DMS153 (cell line): ENCODE results near the gene WFIKKN1.
A peak's percentile ranks its signal among the peaks of the same experiment; 100 is the strongest.

Experiments used
- DNase-seq: peaks from one replicate; lab custom pipeline; 2025; lab: John Stamatoyannopoulos, UW

WFIKKN1 gene

DNA sequence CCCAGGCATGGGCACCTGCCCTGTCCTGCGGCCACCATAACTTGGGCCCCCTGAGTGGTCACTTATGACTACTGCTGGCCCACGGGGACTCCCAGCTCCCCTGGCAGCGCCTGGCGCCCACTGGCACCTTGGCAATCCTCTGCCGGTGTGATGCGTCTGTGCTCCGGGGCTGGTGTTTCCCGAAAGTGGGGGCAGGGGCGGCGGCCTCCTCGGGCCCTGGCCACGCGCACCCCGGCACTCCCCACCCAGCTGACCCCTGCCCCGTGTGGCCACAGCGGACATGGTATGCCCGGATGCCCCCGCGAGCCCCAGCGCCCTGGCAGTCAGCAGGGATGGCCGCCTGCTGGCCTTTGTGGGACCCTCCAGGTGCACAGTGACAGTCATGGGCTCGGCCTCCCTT lies 26.7 kb downstream of the WFIKKN1 start:
- no peak for DNase-seq

- no peak for DNase-seq
Measured at GRCh38 chr16:658679-659571, 28.1 kb downstream of the WFIKKN1 start.

GRCh38 chr16:659618-660017 lies 28.8 kb downstream of the WFIKKN1 start:
- no peak for DNase-seq

GRCh38 chr16:660132-660458 lies 29.3 kb downstream of the WFIKKN1 start:
- no peak for DNase-seq

DNA sequence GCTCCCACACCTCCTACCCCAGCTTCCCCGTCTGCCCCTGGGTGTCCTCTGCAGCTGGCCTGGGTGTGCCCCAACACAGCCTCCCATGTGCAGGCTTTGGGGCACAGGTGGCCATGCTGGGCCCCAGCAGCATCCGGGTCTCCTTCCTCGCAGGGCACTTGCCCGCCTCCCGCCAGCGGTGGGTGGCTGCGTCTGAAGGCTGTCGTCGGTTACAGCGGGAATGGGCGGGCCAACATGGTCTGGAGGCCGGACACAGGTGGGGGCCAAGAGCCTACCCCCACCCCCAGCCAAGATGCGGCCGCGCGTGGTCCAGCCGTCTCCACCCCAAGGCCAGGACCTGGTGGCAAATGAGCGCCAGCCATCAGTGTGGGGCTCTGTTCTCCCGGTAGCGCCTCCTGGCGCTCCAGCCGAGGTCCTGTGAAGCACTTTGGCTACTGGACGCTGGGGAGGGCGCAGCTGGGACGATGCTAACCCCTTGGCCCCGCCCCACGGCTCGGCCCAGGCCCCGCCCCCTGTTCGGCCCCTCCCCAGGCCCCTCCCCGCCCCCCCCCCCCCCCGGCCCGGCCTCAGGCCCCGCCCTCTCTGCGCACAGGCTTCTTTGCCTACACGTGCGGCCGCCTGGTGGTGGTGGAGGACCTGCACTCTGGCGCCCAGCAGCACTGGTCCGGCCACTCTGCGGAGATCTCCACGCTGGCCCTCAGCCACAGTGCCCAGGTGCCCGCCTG lies 29.8 kb downstream of the WFIKKN1 start:
- DNase-seq, result peak; percentile 48

GRCh38 chr16:661184-661821 lies 30.5 kb downstream of the WFIKKN1 start:
- DNase-seq, result no peak

DNA sequence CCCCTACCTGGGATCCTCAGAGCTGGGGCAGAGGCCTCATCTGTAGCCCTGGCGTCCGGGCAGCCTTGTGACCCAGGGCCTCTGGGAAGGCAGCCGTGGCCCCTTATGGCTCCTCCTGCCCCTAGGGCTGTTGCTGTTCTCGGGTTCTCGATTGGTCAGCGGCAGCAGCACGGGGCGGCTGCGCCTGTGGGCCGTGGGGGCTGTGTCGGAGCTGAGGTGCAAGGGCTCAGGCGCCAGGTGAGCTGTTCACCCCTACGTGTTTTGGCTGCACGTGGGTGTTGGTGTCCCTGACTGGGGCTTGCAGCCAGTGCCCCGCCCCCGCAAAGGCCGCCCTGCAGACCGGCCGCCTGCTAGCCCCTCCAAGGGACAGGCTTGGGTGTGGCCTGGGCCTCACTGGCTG lies 31.3 kb downstream of the WFIKKN1 start:
- DNase-seq, result no peak

GRCh38 chr16:662597-662996 lies 31.8 kb downstream of the WFIKKN1 start:
- no peak for DNase-seq

DNA sequence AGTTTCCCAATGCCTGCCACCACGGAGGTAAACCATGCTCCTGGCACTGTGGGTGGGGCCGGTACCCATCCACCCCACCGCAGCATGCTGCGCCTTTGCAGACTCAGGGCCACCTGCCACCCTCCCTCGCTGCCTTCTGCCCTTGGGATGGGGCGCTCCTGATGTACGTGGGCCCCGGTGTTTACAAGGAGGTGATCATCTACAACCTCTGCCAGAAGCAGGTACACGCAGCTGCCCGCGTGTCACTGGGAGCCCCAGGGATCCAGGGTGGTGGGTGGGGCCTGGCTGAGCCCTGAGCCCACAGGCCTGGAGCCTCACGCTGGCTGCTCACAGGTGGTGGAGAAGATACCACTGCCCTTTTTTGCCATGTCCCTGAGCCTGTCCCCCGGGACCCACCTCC lies 35.8 kb downstream of the WFIKKN1 start:
- DNase-seq, result no peak

DNA sequence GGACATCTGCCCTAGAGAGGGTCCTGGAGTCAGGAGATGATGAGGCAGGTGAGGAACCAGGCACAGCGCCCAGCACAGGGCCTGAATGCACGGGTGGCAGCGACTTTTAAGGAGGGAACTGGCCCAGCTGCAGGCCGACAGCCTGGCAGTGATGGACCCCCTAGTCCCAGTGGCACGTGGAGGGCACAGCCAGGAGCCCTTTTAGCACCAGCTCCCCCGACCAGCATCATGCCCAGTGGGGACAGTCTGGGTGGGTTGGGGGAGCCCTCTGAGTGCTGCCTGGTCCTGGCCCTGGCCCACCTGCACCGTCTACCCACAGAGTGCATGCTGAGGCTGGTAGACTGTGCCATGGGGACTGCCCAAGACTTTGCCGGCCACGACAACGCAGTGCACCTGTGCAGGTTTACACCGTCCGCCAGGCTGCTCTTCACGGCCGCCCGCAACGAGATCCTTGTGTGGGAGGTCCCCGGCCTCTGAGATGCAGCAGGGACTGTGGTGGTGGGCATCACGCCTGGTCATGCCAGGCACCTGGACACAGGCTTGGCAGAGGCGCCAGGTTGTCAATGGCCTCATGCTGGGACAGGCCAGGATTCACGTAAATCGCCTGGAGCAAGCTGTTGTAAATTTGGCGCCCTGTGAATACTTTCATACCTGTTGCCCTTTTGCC lies 36.5 kb downstream of the WFIKKN1 start:
- no peak for DNase-seq

- DNase-seq, result peak; percentile 72
Measured at GRCh38 chr16:667780-668518, 37.2 kb downstream of the WFIKKN1 start, which contains the start of gene RHOT2. TSS of gene RHOT2 (plus strand) at chr16:668132. CDS start at chr16:668200, 68 bp downstream.

DNA sequence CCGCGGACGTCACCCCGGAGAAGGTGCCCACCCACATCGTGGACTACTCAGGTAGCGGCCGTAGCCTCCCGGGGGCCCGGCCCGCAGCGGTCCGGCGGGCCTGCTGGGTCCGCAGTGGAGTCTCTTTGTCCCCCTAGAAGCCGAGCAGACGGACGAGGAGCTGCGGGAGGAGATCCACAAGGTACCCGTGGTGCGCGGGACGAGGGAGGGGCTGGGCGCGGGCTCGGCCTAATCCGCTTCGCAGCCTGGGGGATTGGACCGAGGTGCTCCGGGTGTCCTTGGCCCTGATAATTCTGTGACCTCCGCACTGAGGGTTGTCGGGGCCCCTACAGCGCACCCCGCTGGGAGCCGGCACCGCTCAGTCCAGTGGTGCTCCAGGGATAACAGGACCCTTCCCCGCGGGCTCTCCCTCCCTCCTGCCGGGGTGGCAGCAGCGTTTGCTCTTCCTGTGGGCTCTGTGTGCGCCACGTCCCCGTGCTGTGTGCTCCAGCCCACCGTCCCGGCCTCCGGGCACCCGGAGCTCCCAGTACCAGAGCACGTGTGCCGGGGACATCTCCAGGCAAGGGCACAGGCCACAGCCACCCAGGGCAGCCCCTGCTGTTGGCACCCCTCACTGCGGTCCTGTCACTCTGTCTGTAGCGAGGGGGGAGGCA lies 37.9 kb downstream of the WFIKKN1 start:
- no peak for DNase-seq

- no peak for DNase-seq
Measured at GRCh38 chr16:669666-670065, 38.9 kb downstream of the WFIKKN1 start.

DNA sequence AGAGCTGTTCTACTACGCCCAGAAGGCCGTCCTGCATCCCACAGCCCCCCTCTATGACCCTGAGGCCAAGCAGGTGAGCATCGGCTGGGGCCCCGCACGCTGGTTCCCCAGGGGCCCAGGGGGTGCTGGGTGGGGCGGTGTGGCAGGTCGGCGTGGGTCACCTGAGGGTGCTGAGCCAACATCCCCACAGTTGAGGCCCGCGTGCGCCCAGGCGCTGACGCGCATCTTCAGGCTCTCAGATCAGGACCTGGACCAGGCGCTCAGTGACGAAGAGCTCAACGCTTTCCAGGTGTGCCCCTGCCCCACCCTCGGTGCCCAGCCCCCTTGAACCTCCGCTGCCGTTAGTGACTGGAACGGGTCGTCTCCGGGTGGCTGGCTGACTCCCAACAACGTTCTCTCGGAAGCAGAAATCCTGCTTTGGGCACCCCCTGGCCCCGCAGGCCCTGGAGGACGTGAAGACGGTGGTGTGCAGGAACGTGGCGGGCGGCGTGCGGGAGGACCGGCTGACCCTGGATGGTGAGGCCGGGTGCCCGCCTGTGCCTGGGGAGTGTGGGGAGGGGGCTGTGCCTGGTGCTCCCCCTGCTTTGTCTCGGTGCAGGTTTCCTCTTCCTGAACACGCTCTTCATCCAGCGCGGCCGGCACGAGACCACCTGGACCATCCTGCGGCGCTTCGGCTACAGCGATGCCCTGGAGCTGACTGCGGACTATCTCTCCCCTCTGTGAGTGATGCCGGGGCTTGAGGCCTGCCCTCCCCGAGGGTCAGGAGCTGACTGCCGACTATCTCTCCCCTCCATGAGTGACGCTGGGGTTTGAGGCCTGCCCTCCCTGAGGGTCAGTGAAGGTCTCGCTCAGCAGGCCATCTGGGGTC lies 39.9 kb downstream of the WFIKKN1 start:
- DNase-seq, result no peak

GRCh38 chr16:671353-672131 lies 40.8 kb downstream of the WFIKKN1 start:
- no peak for DNase-seq

- no peak for DNase-seq
Measured at GRCh38 chr16:672371-672770, 41.6 kb downstream of the WFIKKN1 start.

DNA sequence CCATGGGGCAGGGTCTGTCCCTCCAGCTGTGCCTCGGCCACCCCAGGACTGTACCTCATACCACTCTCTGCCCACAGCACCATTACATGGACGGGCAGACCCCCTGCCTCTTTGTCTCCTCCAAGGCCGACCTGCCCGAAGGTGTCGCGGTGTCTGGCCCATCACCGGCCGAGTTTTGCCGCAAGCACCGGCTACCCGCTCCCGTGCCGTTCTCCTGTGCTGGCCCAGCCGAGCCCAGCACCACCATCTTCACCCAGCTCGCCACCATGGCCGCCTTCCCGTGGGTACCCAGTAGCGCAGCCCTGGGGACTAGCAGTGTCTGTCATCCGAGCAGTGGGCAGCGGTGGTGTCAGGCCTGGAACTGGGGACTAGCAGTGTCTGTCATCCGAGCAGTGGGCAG lies 42.1 kb downstream of the WFIKKN1 start:
- no peak for DNase-seq

- DNase-seq, result no peak
Measured at GRCh38 chr16:673399-673991, 42.7 kb downstream of the WFIKKN1 start.
